GM12801 (cell line): ENCODE data around the gene CENPH.

Source experiments
- CTCF ChIP-seq: IDR thresholded peaks from one replicate; pipeline ENCODE4 v1.5.1; 2011; ENCODE audit warnings: control low read depth; ENCODE audit not compliant: insufficient read length; ENCODE audit errors: extremely low read depth

CENPH gene, protein sequence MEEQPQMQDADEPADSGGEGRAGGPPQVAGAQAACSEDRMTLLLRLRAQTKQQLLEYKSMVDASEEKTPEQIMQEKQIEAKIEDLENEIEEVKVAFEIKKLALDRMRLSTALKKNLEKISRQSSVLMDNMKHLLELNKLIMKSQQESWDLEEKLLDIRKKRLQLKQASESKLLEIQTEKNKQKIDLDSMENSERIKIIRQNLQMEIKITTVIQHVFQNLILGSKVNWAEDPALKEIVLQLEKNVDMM

DNA sequence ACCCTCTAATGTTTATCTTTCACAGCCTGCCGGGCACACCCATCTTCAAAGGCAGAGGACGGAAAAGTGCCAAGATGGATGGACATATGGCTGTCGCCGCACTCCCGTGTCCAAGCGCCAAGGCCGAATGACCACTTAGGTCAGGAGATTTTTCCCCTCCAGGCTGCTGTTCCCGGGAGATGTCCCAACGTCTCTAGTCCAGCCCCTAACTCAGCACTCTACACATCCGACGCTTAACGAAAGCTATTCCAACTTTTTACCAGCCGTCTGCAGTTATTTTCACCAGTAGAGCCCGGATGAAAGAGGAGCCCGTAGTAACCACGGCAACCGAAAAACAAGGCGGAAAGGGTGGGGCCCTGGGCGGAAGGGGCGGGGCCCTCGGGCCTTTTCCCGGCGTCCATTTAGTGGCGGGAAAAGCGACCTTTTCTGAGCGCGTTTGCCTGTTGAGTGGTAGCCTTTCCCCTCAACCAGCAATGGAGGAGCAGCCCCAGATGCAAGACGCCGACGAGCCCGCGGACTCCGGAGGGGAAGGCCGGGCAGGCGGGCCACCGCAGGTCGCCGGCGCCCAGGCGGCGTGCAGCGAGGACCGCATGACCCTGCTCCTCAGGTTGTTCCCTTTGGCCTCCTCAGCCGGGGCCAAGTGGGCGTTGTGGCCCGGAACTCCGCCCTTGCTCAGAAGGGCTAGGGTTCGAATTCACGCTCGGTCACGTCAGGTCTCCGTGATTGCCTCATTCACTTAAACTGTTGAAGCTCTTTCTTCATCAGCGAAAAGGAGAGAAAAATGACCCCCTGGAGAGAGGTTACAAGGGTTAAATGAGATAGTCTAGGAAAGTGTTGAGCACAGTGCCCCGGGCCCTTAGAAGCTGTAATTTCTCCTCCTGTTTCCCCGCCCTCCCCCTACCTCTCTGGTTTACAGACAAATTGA lies at the start of gene CENPH:
Gene CENPH, plus strand, starts transcription at position 422 of the 925 bp plus-strand sequence. Its CDS starts 52 bp downstream, at position 474.
- no peak for TF ChIP-seq CTCF

GRCh38 chr5:69140827-69141226 lies 48.6 kb upstream of the CENPH start:
- no peak for TF ChIP-seq CTCF

- no peak for TF ChIP-seq CTCF
Measured at GRCh38 chr5:69148981-69149675, 40.3 kb upstream of the CENPH start.

DNA sequence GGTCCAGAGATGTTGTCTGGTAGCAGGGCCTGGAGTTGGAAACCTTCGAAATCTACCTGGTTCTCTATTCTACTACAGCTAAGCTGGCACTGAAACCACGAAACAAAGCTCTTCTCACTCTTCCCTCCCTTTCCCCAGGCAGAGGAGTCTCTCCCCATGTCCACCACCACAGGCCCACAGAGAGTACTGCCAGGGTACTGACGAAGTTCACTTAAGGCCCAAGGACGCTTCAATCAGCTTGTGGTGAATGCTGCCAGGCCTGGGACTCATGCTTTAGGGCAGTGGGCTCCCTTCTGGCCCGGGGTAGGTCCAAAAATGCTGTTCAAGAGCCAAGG lies 39.7 kb upstream of the CENPH start:
- TF ChIP-seq CTCF = no peak

- no peak for TF ChIP-seq CTCF
Measured at GRCh38 chr5:69152731-69153130, 36.7 kb upstream of the CENPH start.

GRCh38 chr5:69156456-69156855 lies 32.9 kb upstream of the CENPH start:
- TF ChIP-seq CTCF = no peak

- TF ChIP-seq CTCF = no peak
Measured at GRCh38 chr5:69158039-69158438, 31.3 kb upstream of the CENPH start.
